ENCODE results near the gene IFIT1B. TPM values are rescaled to one million over a fixed set of nuclear protein-coding genes. Genes with fewer than 3 reads are reported as not detected.

IFIT1B gene
- total RNA-seq, 1 experiment from 2014 or later: not detected

DNA sequence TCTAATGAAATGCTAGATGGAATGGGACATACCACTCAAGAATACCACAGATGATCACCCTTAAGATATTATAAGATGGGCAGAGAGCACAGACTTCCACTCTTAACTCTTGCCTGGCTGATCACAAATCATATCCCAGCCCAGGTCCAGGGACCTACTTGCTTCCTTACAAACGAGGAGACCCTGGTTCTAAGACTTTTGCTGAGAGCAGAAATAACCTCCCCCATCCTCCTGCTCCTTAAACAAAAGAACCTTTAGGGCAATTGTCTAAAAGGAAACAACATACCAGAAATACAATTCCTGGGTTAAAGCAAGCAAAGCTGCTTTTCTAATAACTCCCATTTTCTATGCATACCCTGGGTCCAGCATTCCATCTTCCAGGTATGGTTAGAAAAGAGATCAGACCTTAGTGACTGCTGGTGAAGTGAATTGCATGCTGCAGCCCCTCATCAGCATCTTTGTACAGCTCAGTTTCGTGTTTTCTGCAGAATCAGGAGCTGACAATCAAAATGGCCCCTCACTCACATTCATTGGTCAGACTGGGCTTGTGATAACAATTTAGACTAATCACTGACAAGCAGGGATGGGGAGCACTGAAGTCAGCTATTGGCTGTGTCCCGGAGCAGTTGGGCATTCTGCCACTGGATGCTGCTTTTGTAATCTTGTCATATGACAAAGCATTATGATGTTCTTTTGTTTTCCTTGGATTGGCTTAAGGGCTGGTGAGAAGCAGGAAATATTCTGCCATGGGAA is 35.5 kb upstream of the IFIT1B start:
- Histone ChIP-seq H3K4me1 (ENCODE audit: insufficient read depth, low read length, poor library complexity, severe bottlenecking) (peaks cover 28% of the 10 kb centered on the region), H3K27ac (ENCODE audit: low read depth, low read length, poor library complexity, severe bottlenecking) (no peak overlapping the region), H3K36me3 (ENCODE audit: insufficient read depth, low read length, poor library complexity, severe bottlenecking) (no peaks in the 10 kb centered on the region), H3K9me3 (ENCODE audit: low read depth, low read length, poor library complexity, severe bottlenecking) (no peaks in the 10 kb centered on the region), H3K27me3 (replicated peaks; ENCODE audit: insufficient read depth, low read depth, low read length, poor library complexity) (no peaks in the 10 kb centered on the region), H3K4me3 (ENCODE audit: low read depth, low read length, poor library complexity, severe bottlenecking) (no peak overlapping the region)
- peak; percentile 67 for DNase-seq (ENCODE audit: low spot score)
- BruUV-seq (replicated peaks): TSS peak; percentile 31
- ChIA-PET POLR2A (ENCODE audit: low non-redundant PET) (no interaction called here), CTCF (no interaction called here)
- TF ChIP-seq CTCF (conservative IDR thresholded peaks at IDR 0.05; ENCODE audit: low read depth, low read length) (no peak), EZH2 (IDR thresholded peaks at IDR 0.05; ENCODE audit: borderline replicate concordance, low read depth, low read length, poor library complexity, severe bottlenecking) (no peak)
- intact Hi-C loops (cut with micrococcal nuclease; ENCODE audit: unreplicated experiment): no loop called here

- no peak for TF ChIP-seq CTCF (conservative IDR thresholded peaks at IDR 0.05; ENCODE audit: low read depth, low read length)
- TF ChIP-seq EZH2 (IDR thresholded peaks at IDR 0.05; ENCODE audit: borderline replicate concordance, low read depth, low read length, poor library complexity, severe bottlenecking): no peak
- H3K9me3 ChIP-seq (ENCODE audit: low read depth, low read length, poor library complexity, severe bottlenecking): no peaks in the 10 kb centered on the region
- DNase-seq (ENCODE audit: low spot score): no peak
- H3K27me3 ChIP-seq (replicated peaks; ENCODE audit: insufficient read depth, low read depth, low read length, poor library complexity): no peaks in the 10 kb centered on the region
- BruUV-seq (replicated peaks): no TSS peak
- H3K4me1 ChIP-seq (ENCODE audit: insufficient read depth, low read length, poor library complexity, severe bottlenecking): peaks cover 35% of the 10 kb centered on the region
- POLR2A ChIA-PET (ENCODE audit: low non-redundant PET): no interaction called here
- H3K36me3 ChIP-seq (ENCODE audit: insufficient read depth, low read length, poor library complexity, severe bottlenecking): no peaks in the 10 kb centered on the region
- no peak overlapping the region for H3K27ac ChIP-seq (ENCODE audit: low read depth, low read length, poor library complexity, severe bottlenecking)
- no peak overlapping the region for H3K4me3 ChIP-seq (ENCODE audit: low read depth, low read length, poor library complexity, severe bottlenecking)
- intact Hi-C loops (cut with micrococcal nuclease; ENCODE audit: unreplicated experiment): no loop called here
- CTCF ChIA-PET: no interaction called here
These were observed 34.6 kb upstream of the IFIT1B start for GRCh38 chr10:89343089-89343767.

- ChIA-PET POLR2A (ENCODE audit: low non-redundant PET) (no interaction called here), CTCF (no interaction called here)
These were observed 33.7 kb upstream of the IFIT1B start for GRCh38 chr10:89344156-89344555.

More at GRCh38 chr10:89344156-89344555, 33.7 kb upstream of the IFIT1B start:
- H3K36me3 ChIP-seq (ENCODE audit: insufficient read depth, low read length, poor library complexity, severe bottlenecking): no peaks in the 10 kb centered on the region
- H3K27me3 ChIP-seq (replicated peaks; ENCODE audit: insufficient read depth, low read depth, low read length, poor library complexity): no peaks in the 10 kb centered on the region
- TF ChIP-seq EZH2 (IDR thresholded peaks at IDR 0.05; ENCODE audit: borderline replicate concordance, low read depth, low read length, poor library complexity, severe bottlenecking): no peak
- no peak for TF ChIP-seq CTCF (conservative IDR thresholded peaks at IDR 0.05; ENCODE audit: low read depth, low read length)
- no peak overlapping the region for H3K4me3 ChIP-seq (ENCODE audit: low read depth, low read length, poor library complexity, severe bottlenecking)
- H3K4me1 ChIP-seq (ENCODE audit: insufficient read depth, low read length, poor library complexity, severe bottlenecking): peaks cover 44% of the 10 kb centered on the region
- no peak overlapping the region for H3K27ac ChIP-seq (ENCODE audit: low read depth, low read length, poor library complexity, severe bottlenecking)
- intact Hi-C loops (cut with micrococcal nuclease; ENCODE audit: unreplicated experiment): no loop called here
- no peaks in the 10 kb centered on the region for H3K9me3 ChIP-seq (ENCODE audit: low read depth, low read length, poor library complexity, severe bottlenecking)
- BruUV-seq (replicated peaks): no TSS peak
- DNase-seq (ENCODE audit: low spot score): no peak

Data from A673 (cell line).